SK-N-SH (cell line): ENCODE measurements around the gene GLIS1. TPM values are rescaled to one million over a fixed set of nuclear protein-coding genes. Genes with fewer than 3 reads are reported as not detected.

ENCODE experiments used
- CTCF ChIA-PET: fragments of 300-600, 350-600 bp; formaldehyde crosslinking; extraction: SDS; loops from one replicate; lab custom pipeline; 2021; lab: Yijun Ruan, JAX
- POLR2A ChIA-PET: fragments of 350-600 bp; sonication (Branson Sonifier 250); formaldehyde crosslinking; extraction: SDS; loops from one replicate; lab custom pipeline; 2020; ENCODE audit warnings: antibody characterized with exemption, inconsistent platforms; lab: Yijun Ruan, JAX
- DNase-seq: peaks from one replicate; pipeline ENCODE4 v3.0.0; 2012
- H2AFZ ChIP-seq: fragments of 200-600 bp; sonication (generic); 2 replicates; pipeline ENCODE4 v1.8.1; 2016; ENCODE audit warnings: antibody characterized with exemption, mild to moderate bottlenecking, low read depth
- H3F3A ChIP-seq: fragments of 200-600 bp; sonication (generic); replicated peaks from 2 replicates; pipeline ENCODE3; 2016; ENCODE audit warnings: antibody characterized with exemption, mild to moderate bottlenecking; ENCODE audit not compliant: insufficient read depth
- H3K27ac ChIP-seq, 2 experiments: fragments of 200-500 bp in 1 of 2; fragments of 200-600 bp in 1 of 2; sonication (Bioruptor generic) in 1 of 2; sonication (generic), shearing (Covaris generic) in 1 of 2; 2 replicates each; pipeline versions ENCODE4 v1.5.1 to v1.6.1; 2014 to 2016; ENCODE audit warnings: low read depth in 2 of 2, inconsistent platforms in 1 of 2, low read length in 1 of 2, mild to moderate bottlenecking in 1 of 2, mixed read lengths in 1 of 2
- H3K27me3 ChIP-seq: fragments of 200-600 bp; sonication (generic), shearing (Covaris generic); 2 replicates; pipeline ENCODE4 v1.6.1; 2016; ENCODE audit warnings: mixed run types; ENCODE audit not compliant: insufficient read depth
- H3K36me3 ChIP-seq, 2 experiments: fragments of 200-500 bp in 1 of 2; fragments of 200-600 bp in 1 of 2; sonication (Bioruptor generic) in 1 of 2; sonication (generic) in 1 of 2; replicated peaks in 1 of 2; 2 replicates each; pipeline versions ENCODE3 to v1.5.1; 2014 to 2016; ENCODE audit warnings: low read length in 1 of 2, mild to moderate bottlenecking in 1 of 2; ENCODE audit not compliant: insufficient read depth in 2 of 2, control insufficient read depth in 1 of 2
- H3K4me1 ChIP-seq, 2 experiments: fragments of 200-500 bp in 1 of 2; fragments of 200-600 bp in 1 of 2; sonication (Bioruptor generic) in 1 of 2; sonication (generic), shearing (Covaris generic) in 1 of 2; 2 replicates each; pipeline versions ENCODE4 v1.5.1 to v1.6.1; 2014 to 2016; ENCODE audit warnings: low read depth in 1 of 2, low read length in 1 of 2, mixed run types in 1 of 2; ENCODE audit not compliant: insufficient read depth in 2 of 2, control insufficient read depth in 1 of 2
- H3K4me2 ChIP-seq: fragments of 200-600 bp; sonication (generic), shearing (Covaris generic); 2 replicates; pipeline ENCODE4 v1.6.1; 2017; ENCODE audit warnings: mixed run types
- H3K4me3 ChIP-seq, 2 experiments: fragments of 200-500 bp in 1 of 2; fragments of 200-600 bp in 1 of 2; sonication (Bioruptor generic) in 1 of 2; sonication (generic), shearing (Covaris generic) in 1 of 2; 2 replicates each; pipeline versions ENCODE4 v1.5.1 to v1.8.1; 2014 to 2016; ENCODE audit warnings: low read depth in 2 of 2, inconsistent platforms in 1 of 2, low read length in 1 of 2, mild to moderate bottlenecking in 1 of 2, mixed read lengths in 1 of 2, moderate library complexity in 1 of 2
- H3K79me2 ChIP-seq: fragments of 200-600 bp; sonication (generic); 2 replicates; pipeline ENCODE4 v1.8.1; 2017; ENCODE audit warnings: mild to moderate bottlenecking; ENCODE audit not compliant: insufficient read depth
- H3K9ac ChIP-seq: fragments of 200-600 bp; sonication (generic); 2 replicates; pipeline ENCODE4 v1.6.1; 2017; ENCODE audit warnings: mixed run types
- H3K9me2 ChIP-seq: fragments of 200-600 bp; sonication (generic); 2 replicates; pipeline ENCODE4 v1.6.1; 2017; ENCODE audit warnings: mixed run types
- H3K9me3 ChIP-seq: fragments of 200-600 bp; sonication (generic); 2 replicates; pipeline ENCODE4 v1.6.1; 2017; ENCODE audit warnings: mixed run types, mild to moderate bottlenecking, moderate library complexity
- H4K20me1 ChIP-seq: fragments of 200-600 bp; sonication (generic); 2 replicates; pipeline ENCODE4 v1.6.1; 2017; ENCODE audit warnings: mild to moderate bottlenecking, mixed run types; ENCODE audit not compliant: insufficient read depth
- EP300 ChIP-seq, 2 experiments: IDR thresholded peaks; 2 replicates each; pipeline versions ENCODE4 v1.4.0 to v1.6.1; 2012; ENCODE audit warnings: borderline replicate concordance in 1 of 2, low read depth in 1 of 2, low read length in 1 of 2
- FOSL2 ChIP-seq: IDR thresholded peaks from 2 replicates; pipeline ENCODE4 v1.4.0; 2012; ENCODE audit warnings: low read depth, mild to moderate bottlenecking, moderate library complexity, borderline replicate concordance
- FOXJ3 ChIP-seq: sonication (generic); formaldehyde crosslinking; IDR thresholded peaks from 2 replicates; pipeline ENCODE4 v1.5.1; 2020; ENCODE audit warnings: mild to moderate bottlenecking, missing genetic modification reagents
- GATA2 ChIP-seq: sonication (generic); formaldehyde crosslinking; IDR thresholded peaks from 2 replicates; pipeline ENCODE4 v1.5.0; 2020; ENCODE audit warnings: mild to moderate bottlenecking, missing genetic modification reagents
- IRF3 ChIP-seq: fragments of 150-350 bp; IDR thresholded peaks from 2 replicates; pipeline ENCODE4 v1.6.1; 2016; ENCODE audit warnings: mild to moderate bottlenecking, low read depth, low read length
- MAX ChIP-seq: IDR thresholded peaks from 2 replicates; pipeline ENCODE4 v1.4.0; 2012; ENCODE audit warnings: low read depth
- MEF2A ChIP-seq: IDR thresholded peaks from 2 replicates; pipeline ENCODE4 v1.4.0; 2012; ENCODE audit warnings: low read depth, borderline replicate concordance
- NFIC ChIP-seq: IDR thresholded peaks from 2 replicates; pipeline ENCODE4 v1.4.0; 2012; ENCODE audit warnings: borderline replicate concordance
- NRF1 ChIP-seq: IDR thresholded peaks from 2 replicates; pipeline ENCODE4 v1.6.1; 2012; ENCODE audit warnings: low read depth, mild to moderate bottlenecking, low read length
- REST ChIP-seq: IDR thresholded peaks from 2 replicates; pipeline ENCODE4 v1.6.1; 2012; ENCODE audit warnings: mild to moderate bottlenecking, low read depth, low read length, moderate library complexity
- RFX5 ChIP-seq: IDR thresholded peaks from 2 replicates; pipeline ENCODE4 v1.6.1; 2012; ENCODE audit warnings: mild to moderate bottlenecking, improper control_type of control experiment, low read length
- SIN3A ChIP-seq: IDR thresholded peaks from 2 replicates; pipeline ENCODE4 v1.6.1; 2012; ENCODE audit warnings: low read depth, mild to moderate bottlenecking, low read length, moderate library complexity, borderline replicate concordance
- TAF1 ChIP-seq: IDR thresholded peaks from 2 replicates; pipeline ENCODE4 v1.6.1; 2012; ENCODE audit warnings: low read depth, mild to moderate bottlenecking, low read length, moderate library complexity, borderline replicate concordance
- TCF12 ChIP-seq: IDR thresholded peaks from 2 replicates; pipeline ENCODE4 v1.4.0; 2012
- TEAD4 ChIP-seq: IDR thresholded peaks from 2 replicates; pipeline ENCODE4 v1.4.0; 2012; ENCODE audit warnings: mild to moderate bottlenecking, borderline replicate concordance; ENCODE audit not compliant: insufficient read depth
- USF1 ChIP-seq: IDR thresholded peaks from 2 replicates; pipeline ENCODE4 v1.4.0; 2012; ENCODE audit warnings: low read depth, borderline replicate concordance
- YY1 ChIP-seq: IDR thresholded peaks from 2 replicates; pipeline ENCODE4 v1.4.0; 2012; ENCODE audit warnings: low read depth, mild to moderate bottlenecking
- WGBS: methylation state at CpG from one replicate; pipeline ENCODE4 v1.1.6; 2017; ENCODE audit warnings: low lambda C conversion rate; 5-methylcytosine and 5-hydroxymethylcytosine counted together
- polyA plus RNA-seq, 3 experiments: library from polyadenylated mRNA; depleted of rRNA; stranded (reverse); fragments of >200 nt; gene quantifications; 2 replicates each; pipeline ENCODE4 v1.2.3, GENCODE V29; 2012

Gene GLIS1
- polyA plus RNA-seq, 1 of the 3 experiments (the other 2 are of a cell fraction): 0.13 TPM

GRCh38 chr1:53733975-53734649, 4.9 kb downstream of the GLIS1 start:
- TF ChIP-seq IRF3: no peak
- TF ChIP-seq MEF2A: no peak
- TF ChIP-seq SIN3A: no peak
- TF ChIP-seq, all 33 proteins: peak for 0
- H3K79me2 ChIP-seq: no peaks in the 10 kb centered on the region
- no peaks in the 10 kb centered on the region for H3K36me3 ChIP-seq
- ChIA-PET POLR2A (no interaction called here), CTCF (interaction anchor here (0.6 to 1.6 kb wide), 5 partner anchors 9 to 150 kb away, joined by 3 to 5 read pairs (median 3); no protein-coding TSS in a partner anchor)
- no peaks in the 10 kb centered on the region for H3K9me2 ChIP-seq
- H3K4me2 ChIP-seq: peak overlapping the region; percentile 45
- no peak for DNase-seq
- WGBS: 84% methylated on average over 10 of the region's 10 CpGs
- H3K4me1 ChIP-seq: peaks cover 8 to 34% of the 10 kb centered on the region in 2 experiments; a peak in 3 of 4 replicates
- H3F3A ChIP-seq: peaks cover 30% of the 10 kb centered on the region
- H4K20me1 ChIP-seq: no peaks in the 10 kb centered on the region
- H3K9me3 ChIP-seq: no peaks in the 10 kb centered on the region
- H3K27ac ChIP-seq: peak overlapping the region in 1 of 2 experiments; percentile 91; a peak in 2 of 4 replicates
- H3K27me3 ChIP-seq: no peaks in the 10 kb centered on the region
- H3K4me3 ChIP-seq: no peak overlapping the region
- no peak overlapping the region for H2AFZ ChIP-seq
- H3K9ac ChIP-seq: peak overlapping the region; percentile 43; the same call in 1 of the 2 replicates

GRCh38 chr1:53733447-53733931, 5.5 kb downstream of the GLIS1 start:
- Histone ChIP-seq H3K27me3 (no peaks in the 10 kb centered on the region), H3K4me1 (peaks cover 5 to 34% of the 10 kb centered on the region in 2 experiments; a peak in 3 of 4 replicates), H3K9me2 (no peaks in the 10 kb centered on the region), H3K9ac (peak overlapping the region; percentile 43; the same call in 1 of the 2 replicates), H3K27ac (peak overlapping the region in 1 of 2 experiments; percentile 91; a peak in 2 of 4 replicates), H3K9me3 (no peaks in the 10 kb centered on the region), H3F3A (peaks cover 30% of the 10 kb centered on the region), H3K4me3 (peak overlapping the region in 1 of 2 experiments; percentile 5; a peak in 1 of 4 replicates), H3K4me2 (peak overlapping the region; percentile 45), H3K36me3 (no peaks in the 10 kb centered on the region), H3K79me2 (no peaks in the 10 kb centered on the region), H2AFZ (no peak overlapping the region), H4K20me1 (no peaks in the 10 kb centered on the region)
- DNase-seq: no peak
- 94% methylated on average over 12 of the region's 12 CpGs for WGBS
- ChIA-PET POLR2A (no interaction called here), CTCF (interaction anchor here (0.6 to 1.3 kb wide), 2 partner anchors 21 to 149 kb away, joined by 3 read pairs; no protein-coding TSS in a partner anchor)
- TF ChIP-seq TEAD4 (no peak), IRF3 (no peak), RFX5 (no peak), FOXJ3 (CRISPR knock-in tag) (no peak), REST (no peak), FOSL2 (no peak), MEF2A (no peak), TCF12 (no peak), GATA2 (CRISPR knock-in tag) (no peak), MAX (no peak), EP300 (IDR thresholded peaks at IDR 0.05; ENCODE audit: borderline replicate concordance in 1 of 2, low read depth in 1 of 2, low read length in 1 of 2) (no peak), TAF1 (no peak), YY1 (no peak), USF1 (no peak), NFIC (no peak), NRF1 (no peak)
